Astrocyte of the spinal cord (primary cell): Measurements from ENCODE around the gene DCAF4L1.

Source experiments
- DNase-seq: peaks from one replicate; pipeline ENCODE4 v3.0.0; 2011; ENCODE audit warnings: low read depth, low spot score
- H3K4me3 ChIP-seq: 2 replicates; pipeline ENCODE4 v1.5.1; 2011; ENCODE audit warnings: low read depth, mild to moderate bottlenecking, low read length, moderate library complexity
- in situ Hi-C: cut with HindIII; loops from 2 replicates; pipeline ENCODE4 v1.10.0; 2017; ENCODE audit warnings: low sequenced_read_pairs
- TF ChIP-seq, protein P1 (sequence below): IDR thresholded peaks from 2 replicates; pipeline ENCODE4 v1.5.1; 2012; ENCODE audit warnings: low read depth, mild to moderate bottlenecking, low read length, inconsistent platforms

The DCAF4L1 gene

DNA sequence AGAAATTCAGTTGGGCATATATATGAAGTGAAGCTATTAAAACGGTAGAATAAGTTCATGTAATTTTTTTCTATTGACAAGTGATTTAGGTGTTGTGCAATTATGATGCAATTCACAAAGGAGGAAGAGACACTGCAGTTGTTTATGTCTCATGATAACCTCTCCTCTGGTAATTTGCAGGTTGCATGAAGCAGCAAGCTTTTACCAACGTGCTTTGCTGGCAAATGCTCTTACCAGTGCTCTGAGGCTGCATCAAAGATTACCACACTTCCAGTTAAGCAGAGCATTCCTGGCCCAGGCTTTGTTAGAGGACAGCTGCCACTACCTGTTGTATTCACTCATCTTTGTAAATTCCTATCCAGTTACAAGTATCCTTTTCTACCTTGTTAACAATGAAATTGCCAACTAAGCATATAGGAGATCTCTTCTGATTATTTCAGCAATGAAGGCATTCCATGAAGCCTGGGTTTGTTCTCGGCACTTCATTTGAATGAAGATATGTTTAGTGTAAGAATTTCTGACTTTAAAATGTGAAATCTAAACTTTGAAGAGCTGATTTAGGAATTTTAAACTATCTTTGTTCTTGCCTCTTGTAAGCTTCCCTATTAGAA is 42.4 kb upstream of the DCAF4L1 start:
- in situ Hi-C loops, result no loop called here
- H3K4me3 ChIP-seq, result no peak overlapping the region
- TF ChIP-seq, protein P1, sequence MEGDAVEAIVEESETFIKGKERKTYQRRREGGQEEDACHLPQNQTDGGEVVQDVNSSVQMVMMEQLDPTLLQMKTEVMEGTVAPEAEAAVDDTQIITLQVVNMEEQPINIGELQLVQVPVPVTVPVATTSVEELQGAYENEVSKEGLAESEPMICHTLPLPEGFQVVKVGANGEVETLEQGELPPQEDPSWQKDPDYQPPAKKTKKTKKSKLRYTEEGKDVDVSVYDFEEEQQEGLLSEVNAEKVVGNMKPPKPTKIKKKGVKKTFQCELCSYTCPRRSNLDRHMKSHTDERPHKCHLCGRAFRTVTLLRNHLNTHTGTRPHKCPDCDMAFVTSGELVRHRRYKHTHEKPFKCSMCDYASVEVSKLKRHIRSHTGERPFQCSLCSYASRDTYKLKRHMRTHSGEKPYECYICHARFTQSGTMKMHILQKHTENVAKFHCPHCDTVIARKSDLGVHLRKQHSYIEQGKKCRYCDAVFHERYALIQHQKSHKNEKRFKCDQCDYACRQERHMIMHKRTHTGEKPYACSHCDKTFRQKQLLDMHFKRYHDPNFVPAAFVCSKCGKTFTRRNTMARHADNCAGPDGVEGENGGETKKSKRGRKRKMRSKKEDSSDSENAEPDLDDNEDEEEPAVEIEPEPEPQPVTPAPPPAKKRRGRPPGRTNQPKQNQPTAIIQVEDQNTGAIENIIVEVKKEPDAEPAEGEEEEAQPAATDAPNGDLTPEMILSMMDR, result no peak
- DNase-seq, result no peak

DNA sequence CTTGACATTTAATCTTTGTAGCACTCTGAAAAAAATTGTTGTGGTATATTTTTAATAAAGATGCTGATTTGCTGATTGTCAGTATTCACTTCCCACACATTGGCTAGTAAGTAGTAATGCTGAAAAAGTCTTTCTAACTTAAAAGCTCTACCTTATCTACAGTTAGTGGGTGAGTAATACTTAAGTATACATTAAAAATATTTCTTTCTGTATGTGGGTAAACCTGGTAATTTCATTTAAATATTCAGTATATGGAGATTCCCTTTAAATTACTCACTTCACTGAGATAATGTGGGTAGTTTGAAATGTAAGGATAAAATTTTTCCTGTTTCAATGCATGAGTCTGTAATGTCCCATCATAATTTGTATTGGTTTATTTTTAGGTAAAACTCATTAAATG is 40.7 kb upstream of the DCAF4L1 start:
- no peak for DNase-seq

DNA sequence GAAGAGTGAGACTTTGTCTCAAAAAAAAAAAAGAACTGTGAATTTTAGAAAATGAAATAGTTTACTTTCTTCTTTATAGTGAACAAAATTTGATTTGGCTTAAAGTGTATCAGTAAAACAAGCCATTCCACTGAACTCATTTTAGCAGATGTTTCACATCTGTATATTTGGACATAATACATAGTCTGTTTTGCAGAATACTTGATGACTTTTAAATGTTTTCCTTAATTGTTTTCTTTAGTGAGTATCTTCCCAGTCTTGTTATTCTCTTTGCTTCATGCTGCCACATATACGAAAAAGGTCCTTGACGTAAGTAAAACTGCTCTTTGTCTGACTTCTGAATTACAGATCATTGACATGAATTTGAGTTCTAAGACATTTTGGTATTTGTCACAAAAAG is 38.0 kb upstream of the DCAF4L1 start:
- TF ChIP-seq, protein P1, result no peak
- no peak overlapping the region for H3K4me3 ChIP-seq
- in situ Hi-C loops, result no loop called here
- no peak for DNase-seq

More for the DNA sequence above, 40.7 kb upstream of the DCAF4L1 start:
- no peak overlapping the region for H3K4me3 ChIP-seq
- in situ Hi-C loops, result no loop called here
- TF ChIP-seq, protein P1, result no peak

DNA sequence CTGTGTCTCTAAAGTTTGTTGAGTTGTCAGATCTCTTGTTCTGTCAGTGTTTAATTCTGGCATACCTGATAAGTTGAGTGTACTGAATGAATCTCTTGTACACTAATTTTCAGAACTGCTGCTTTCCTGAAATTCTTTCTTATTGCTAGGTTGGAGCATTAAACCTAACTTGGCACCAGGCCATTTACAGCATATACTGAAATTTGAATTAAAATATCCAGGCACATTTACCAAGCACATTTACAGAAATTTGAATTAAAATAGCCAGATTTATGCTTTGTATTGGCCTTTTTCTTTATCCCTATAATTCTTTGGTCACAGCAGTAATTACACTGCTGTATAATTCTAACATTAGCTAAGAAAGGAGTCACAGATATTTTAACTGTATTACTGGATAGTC is 37.5 kb upstream of the DCAF4L1 start:
- in situ Hi-C loops, result no loop called here
- H3K4me3 ChIP-seq, result no peak overlapping the region
- TF ChIP-seq, protein P1, result no peak
- no peak for DNase-seq

DNA sequence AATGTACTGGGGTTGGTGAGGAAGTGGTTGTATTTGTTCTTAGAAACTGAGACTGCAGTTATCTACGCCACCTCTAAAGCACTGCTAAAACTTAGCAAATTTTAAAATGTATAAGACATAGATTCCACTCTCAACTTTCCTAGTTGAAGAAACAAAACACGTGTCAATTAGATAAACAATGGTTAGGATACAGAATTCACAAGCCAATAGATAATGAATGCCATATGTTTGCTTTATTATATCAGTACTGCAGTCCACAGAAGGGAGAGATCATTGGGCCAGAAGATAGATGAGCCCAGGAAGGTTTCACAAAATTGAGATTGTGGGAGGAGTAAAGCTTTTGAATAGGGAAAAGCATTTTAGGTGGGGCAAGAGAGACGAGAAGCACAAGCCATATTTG is 32.0 kb upstream of the DCAF4L1 start:
- TF ChIP-seq, protein P1, result no peak

DNA sequence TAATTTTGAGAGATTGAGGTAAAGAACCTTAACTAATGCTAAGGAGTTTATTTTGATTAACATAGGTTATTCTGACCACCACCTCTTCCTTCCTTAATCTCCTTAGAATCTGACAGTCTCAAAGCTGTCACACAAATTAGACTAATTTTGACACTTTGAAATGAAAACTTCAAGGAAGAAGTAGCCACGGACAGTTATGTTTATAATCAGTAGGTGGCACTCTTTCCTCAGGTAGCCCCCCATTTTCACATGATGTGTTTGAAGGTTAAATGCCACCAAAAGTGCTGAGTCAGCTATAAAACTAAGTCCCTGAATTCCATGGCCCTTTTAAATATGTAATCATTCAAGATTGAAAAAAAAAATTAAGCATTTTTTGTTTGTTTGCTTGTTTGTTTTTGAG is 23.9 kb upstream of the DCAF4L1 start:
- DNase-seq, result no peak
- in situ Hi-C loops, result no loop called here

More for the DNA sequence above, 32.0 kb upstream of the DCAF4L1 start:
- no peak for DNase-seq
- H3K4me3 ChIP-seq, result no peak overlapping the region
- in situ Hi-C loops, result no loop called here

More for the DNA sequence above, 23.9 kb upstream of the DCAF4L1 start:
- TF ChIP-seq, protein P1, result peak; percentile 38
- H3K4me3 ChIP-seq, result no peak overlapping the region
